HEK293 (cell line): ENCODE measurements around the gene ZNF423.

Experiments used
- CTCF ChIA-PET: fragments of 350-600 bp; formaldehyde crosslinking; extraction: SDS; loops from one replicate; lab custom pipeline; 2021; ENCODE audit warnings: antibody characterized with exemption; lab: Yijun Ruan, JAX
- POLR2A ChIA-PET: fragments of 300-600 bp; formaldehyde crosslinking; extraction: SDS; loops from one replicate; lab custom pipeline; 2020; ENCODE audit warnings: antibody characterized with exemption, inconsistent platforms; lab: Yijun Ruan, JAX
- H3K27ac ChIP-seq: fragments of 200-500 bp; sonication (Bioruptor generic); 2 replicates; pipeline ENCODE4 v1.5.1; 2014; ENCODE audit warnings: low read depth, low read length, control low read depth, inconsistent platforms; ENCODE audit errors: extremely low read depth
- H3K36me3 ChIP-seq, 2 experiments: fragments of 200-500 bp in 1 of 2; sonication (Bioruptor generic) in 1 of 2; 1 replicate in 1 of 2; 2 replicates in 1 of 2; pipeline ENCODE4 v1.5.1; 2014 to 2017; ENCODE audit warnings: inconsistent platforms in 2 of 2, low read length in 2 of 2; ENCODE audit not compliant: control insufficient read depth in 2 of 2, insufficient read depth in 1 of 2
- H3K4me1 ChIP-seq: fragments of 200-500 bp; sonication (Bioruptor generic); 2 replicates; pipeline ENCODE4 v1.5.1; 2014; ENCODE audit warnings: mild to moderate bottlenecking, low read length, inconsistent platforms; ENCODE audit not compliant: control insufficient read depth, insufficient read depth
- H3K4me3 ChIP-seq: 2 replicates; pipeline ENCODE4 v1.5.1; 2011; ENCODE audit warnings: low read depth, mild to moderate bottlenecking, control low read depth, low read length, moderate library complexity
- H3K9me3 ChIP-seq: fragments of 200-500 bp; sonication (Bioruptor generic); 2 replicates; pipeline ENCODE4 v1.5.1; 2014; ENCODE audit warnings: low read depth, low read length, inconsistent platforms; ENCODE audit not compliant: control insufficient read depth, insufficient read depth
- GLIS1 ChIP-seq: fragments of 450-650 bp; formaldehyde crosslinking; IDR thresholded peaks from 2 replicates; pipeline ENCODE4 v1.5.1; 2016; ENCODE audit warnings: missing biosample characterization, missing genetic modification characterization
- OSR2 ChIP-seq: fragments of 450-650 bp; formaldehyde crosslinking; IDR thresholded peaks from 2 replicates; pipeline ENCODE4 v1.5.1; 2016; ENCODE audit warnings: missing biosample characterization, missing genetic modification characterization
- PRDM4 ChIP-seq: fragments of 450-650 bp; formaldehyde crosslinking; IDR thresholded peaks from 2 replicates; pipeline ENCODE4 v1.5.1; 2017; ENCODE audit warnings: missing biosample characterization, missing genetic modification characterization
- SCRT2 ChIP-seq: fragments of 450-650 bp; formaldehyde crosslinking; IDR thresholded peaks from 2 replicates; pipeline ENCODE4 v1.5.1; 2016; ENCODE audit warnings: missing biosample characterization, missing genetic modification characterization
- ZBTB1 ChIP-seq: fragments of 450-650 bp; formaldehyde crosslinking; IDR thresholded peaks from 2 replicates; pipeline ENCODE4 v1.5.1; 2016; ENCODE audit warnings: missing biosample characterization, missing genetic modification characterization
- ZFP3 ChIP-seq: fragments of 450-650 bp; formaldehyde crosslinking; IDR thresholded peaks from 2 replicates; pipeline ENCODE4 v1.5.1; 2016; ENCODE audit warnings: low read depth, missing biosample characterization, missing genetic modification characterization
- ZNF157 ChIP-seq: fragments of 450-650 bp; formaldehyde crosslinking; IDR thresholded peaks from 2 replicates; pipeline ENCODE4 v1.5.1; 2016; ENCODE audit warnings: missing biosample characterization, missing genetic modification characterization
- ZNF175 ChIP-seq: fragments of 450-650 bp; formaldehyde crosslinking; IDR thresholded peaks from 2 replicates; pipeline ENCODE4 v1.5.1; 2016; ENCODE audit warnings: missing biosample characterization, missing genetic modification characterization
- ZNF335 ChIP-seq: fragments of 450-650 bp; formaldehyde crosslinking; conservative IDR thresholded peaks from 2 replicates; pipeline ENCODE4 v1.5.1; 2016; ENCODE audit warnings: missing biosample characterization, missing genetic modification characterization
- ZNF404 ChIP-seq: fragments of 450-650 bp; formaldehyde crosslinking; IDR thresholded peaks from 2 replicates; pipeline ENCODE4 v1.5.1; 2017; ENCODE audit warnings: missing biosample characterization, missing genetic modification characterization
- ZNF518A ChIP-seq: fragments of 450-650 bp; formaldehyde crosslinking; conservative IDR thresholded peaks from 2 replicates; pipeline ENCODE4 v1.5.1; 2016; ENCODE audit warnings: low read depth, missing biosample characterization, missing genetic modification characterization
- ZNF654 ChIP-seq: fragments of 450-650 bp; formaldehyde crosslinking; IDR thresholded peaks from 2 replicates; pipeline ENCODE4 v1.5.1; 2016; ENCODE audit warnings: low read depth, missing biosample characterization, missing genetic modification characterization
- ZNF660 ChIP-seq: fragments of 450-650 bp; IDR thresholded peaks from 2 replicates; pipeline ENCODE4 v1.5.1; 2018; ENCODE audit warnings: missing biosample characterization, mild to moderate bottlenecking, missing genetic modification characterization
- ZNF76 ChIP-seq: fragments of 450-650 bp; formaldehyde crosslinking; IDR thresholded peaks from 2 replicates; pipeline ENCODE4; 2016; ENCODE audit warnings: low read depth, missing biosample characterization, missing genetic modification characterization, borderline replicate concordance
- ZNF777 ChIP-seq: fragments of 450-650 bp; formaldehyde crosslinking; IDR thresholded peaks from 2 replicates; pipeline ENCODE4 v1.5.1; 2017; ENCODE audit warnings: missing biosample characterization, missing genetic modification characterization, borderline replicate concordance
- ZNF785 ChIP-seq: fragments of 450-650 bp; formaldehyde crosslinking; IDR thresholded peaks from 2 replicates; pipeline ENCODE4 v1.5.1; 2016; ENCODE audit warnings: missing biosample characterization, missing genetic modification characterization
- ZNF792 ChIP-seq: fragments of 450-650 bp; formaldehyde crosslinking; IDR thresholded peaks from 2 replicates; pipeline ENCODE4 v1.5.1; 2016; ENCODE audit warnings: missing biosample characterization, missing genetic modification characterization
- ZSCAN4 ChIP-seq: fragments of 450-650 bp; formaldehyde crosslinking; IDR thresholded peaks from 2 replicates; pipeline ENCODE4 v1.5.1; 2017; ENCODE audit warnings: missing biosample characterization, missing genetic modification characterization
- TF ChIP-seq, protein P1 (sequence below): fragments of 450-650 bp; formaldehyde crosslinking; IDR thresholded peaks from 2 replicates; pipeline ENCODE4 v1.5.1; 2016; ENCODE audit warnings: missing biosample characterization, missing genetic modification characterization
- TF ChIP-seq, protein P2 (sequence below): fragments of 450-650 bp; IDR thresholded peaks from 2 replicates; pipeline ENCODE4 v1.5.1; 2018; ENCODE audit warnings: missing biosample characterization, mild to moderate bottlenecking, missing genetic modification characterization

ZNF423 gene

GRCh38 chr16:49675413-49675812 is 180.5 kb downstream of the ZNF423 start:
- H3K27ac ChIP-seq: no peak overlapping the region
- H3K9me3 ChIP-seq: no peaks in the 10 kb centered on the region
- no peaks in the 10 kb centered on the region for H3K36me3 ChIP-seq
- CTCF ChIA-PET: no interaction called here
- POLR2A ChIA-PET: interaction anchor here (1.0 kb wide), 1 partner anchor 14 kb away, joined by 3 read pairs; no protein-coding TSS in a partner anchor
- TF ChIP-seq ZSCAN4 (tag by site-specific recombination) (no peak), ZNF76 (tag by site-specific recombination) (no peak), ZNF335 (tag by site-specific recombination) (no peak), ZNF157 (tag by site-specific recombination) (no peak), ZNF785 (no peak), ZNF792 (tag by site-specific recombination) (no peak), ZNF654 (tag by site-specific recombination) (no peak), GLIS1 (tag by site-specific recombination) (no peak), ZBTB1 (tag by site-specific recombination) (no peak), OSR2 (no peak), SCRT2 (no peak), ZNF660 (tag by site-specific recombination) (no peak), ZNF404 (no peak), ZNF777 (tag by site-specific recombination) (no peak), PRDM4 (tag by site-specific recombination) (no peak), ZNF518A (no peak), ZFP3 (tag by site-specific recombination) (no peak), ZNF175 (no peak)
- TF ChIP-seq, protein P1, sequence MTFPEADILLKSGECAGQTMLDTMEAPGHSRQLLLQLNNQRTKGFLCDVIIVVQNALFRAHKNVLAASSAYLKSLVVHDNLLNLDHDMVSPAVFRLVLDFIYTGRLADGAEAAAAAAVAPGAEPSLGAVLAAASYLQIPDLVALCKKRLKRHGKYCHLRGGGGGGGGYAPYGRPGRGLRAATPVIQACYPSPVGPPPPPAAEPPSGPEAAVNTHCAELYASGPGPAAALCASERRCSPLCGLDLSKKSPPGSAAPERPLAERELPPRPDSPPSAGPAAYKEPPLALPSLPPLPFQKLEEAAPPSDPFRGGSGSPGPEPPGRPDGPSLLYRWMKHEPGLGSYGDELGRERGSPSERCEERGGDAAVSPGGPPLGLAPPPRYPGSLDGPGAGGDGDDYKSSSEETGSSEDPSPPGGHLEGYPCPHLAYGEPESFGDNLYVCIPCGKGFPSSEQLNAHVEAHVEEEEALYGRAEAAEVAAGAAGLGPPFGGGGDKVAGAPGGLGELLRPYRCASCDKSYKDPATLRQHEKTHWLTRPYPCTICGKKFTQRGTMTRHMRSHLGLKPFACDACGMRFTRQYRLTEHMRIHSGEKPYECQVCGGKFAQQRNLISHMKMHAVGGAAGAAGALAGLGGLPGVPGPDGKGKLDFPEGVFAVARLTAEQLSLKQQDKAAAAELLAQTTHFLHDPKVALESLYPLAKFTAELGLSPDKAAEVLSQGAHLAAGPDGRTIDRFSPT (tag by site-specific recombination): no peak
- TF ChIP-seq, protein P2, sequence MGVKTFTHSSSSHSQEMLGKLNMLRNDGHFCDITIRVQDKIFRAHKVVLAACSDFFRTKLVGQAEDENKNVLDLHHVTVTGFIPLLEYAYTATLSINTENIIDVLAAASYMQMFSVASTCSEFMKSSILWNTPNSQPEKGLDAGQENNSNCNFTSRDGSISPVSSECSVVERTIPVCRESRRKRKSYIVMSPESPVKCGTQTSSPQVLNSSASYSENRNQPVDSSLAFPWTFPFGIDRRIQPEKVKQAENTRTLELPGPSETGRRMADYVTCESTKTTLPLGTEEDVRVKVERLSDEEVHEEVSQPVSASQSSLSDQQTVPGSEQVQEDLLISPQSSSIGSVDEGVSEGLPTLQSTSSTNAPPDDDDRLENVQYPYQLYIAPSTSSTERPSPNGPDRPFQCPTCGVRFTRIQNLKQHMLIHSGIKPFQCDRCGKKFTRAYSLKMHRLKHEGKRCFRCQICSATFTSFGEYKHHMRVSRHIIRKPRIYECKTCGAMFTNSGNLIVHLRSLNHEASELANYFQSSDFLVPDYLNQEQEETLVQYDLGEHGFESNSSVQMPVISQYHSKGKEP: no peak
- TF ChIP-seq, all 188 proteins: peak for 0
- no peaks in the 10 kb centered on the region for H3K4me1 ChIP-seq
- no peak overlapping the region for H3K4me3 ChIP-seq
